NCI-H2081 treated with DMSO at 0.1 percent for 48 hours (cell line): Measurements from ENCODE around the gene PPM1L.

Experiments used
- DNase-seq: peaks from one replicate; lab custom pipeline; 2025; lab: John Stamatoyannopoulos, UW

PPM1L gene

DNA sequence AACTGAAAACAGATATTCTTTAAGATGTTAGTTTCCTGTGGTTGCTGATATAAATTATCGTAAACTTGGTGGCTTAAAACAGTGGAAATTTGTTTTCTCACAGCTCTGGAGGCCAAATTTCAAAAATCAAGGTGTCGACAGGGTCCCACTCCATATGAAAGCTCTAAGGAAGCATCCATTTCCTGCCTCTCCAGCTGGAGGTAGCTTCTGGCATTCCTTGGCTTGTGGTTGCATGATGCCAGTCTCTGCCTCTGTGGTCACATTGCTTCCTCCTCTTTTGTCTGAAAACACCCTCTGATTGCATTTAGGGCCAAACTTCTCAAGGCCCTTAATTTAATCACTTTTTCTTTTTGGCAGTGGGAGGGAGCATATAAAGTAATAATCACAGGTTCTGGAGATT is 96.8 kb downstream of the PPM1L start:
- no peak for DNase-seq

DNA sequence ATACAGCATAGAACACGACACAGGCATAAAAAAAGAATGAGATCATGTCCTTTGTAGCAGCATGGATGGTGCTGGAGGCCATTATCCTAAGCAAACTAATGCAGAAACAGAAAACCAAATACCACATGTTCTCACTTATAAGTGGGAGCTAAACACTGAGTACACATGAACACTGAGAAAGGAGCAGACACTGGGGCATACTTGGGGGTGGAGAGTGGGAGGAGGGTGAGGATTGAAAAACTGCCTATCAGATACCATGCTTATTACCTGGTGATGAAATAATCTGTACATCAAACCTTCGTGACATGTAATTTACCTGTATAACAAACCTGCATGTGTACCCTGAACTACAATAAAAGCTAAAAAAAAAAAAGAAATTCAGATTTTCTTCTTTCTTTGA is 100.4 kb downstream of the PPM1L start:
- no peak for DNase-seq

DNA sequence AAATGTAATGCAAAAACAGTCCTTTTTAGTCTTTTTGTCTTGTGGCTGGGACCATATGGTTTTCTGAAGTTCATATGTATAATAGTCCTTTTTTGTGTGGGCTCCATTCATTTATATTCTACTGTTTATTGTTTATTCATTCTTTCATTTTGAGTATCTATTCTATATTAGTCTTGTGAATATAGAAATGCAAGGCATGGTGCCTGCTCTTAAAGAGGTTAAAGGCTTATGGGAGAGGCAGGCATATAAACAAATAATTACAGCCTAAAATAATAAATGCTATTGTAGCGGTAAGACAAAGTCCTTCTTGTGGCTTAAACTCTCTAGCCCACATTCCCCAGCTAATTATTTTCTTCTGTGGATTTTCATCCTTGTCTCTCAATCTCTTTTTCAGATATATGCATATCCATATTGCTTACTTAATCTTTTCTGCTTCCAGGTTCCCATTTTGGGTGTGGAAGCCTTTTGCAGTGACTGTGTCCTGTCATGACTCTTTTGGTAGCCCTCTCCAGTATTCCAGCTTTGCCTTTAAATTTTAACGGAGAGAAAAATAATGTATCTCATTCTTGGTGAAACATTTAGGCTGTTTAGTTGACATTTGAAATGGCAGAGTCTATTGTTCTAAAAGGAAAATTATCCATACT is 101.6 kb downstream of the PPM1L start:
- DNase-seq = no peak

DNA sequence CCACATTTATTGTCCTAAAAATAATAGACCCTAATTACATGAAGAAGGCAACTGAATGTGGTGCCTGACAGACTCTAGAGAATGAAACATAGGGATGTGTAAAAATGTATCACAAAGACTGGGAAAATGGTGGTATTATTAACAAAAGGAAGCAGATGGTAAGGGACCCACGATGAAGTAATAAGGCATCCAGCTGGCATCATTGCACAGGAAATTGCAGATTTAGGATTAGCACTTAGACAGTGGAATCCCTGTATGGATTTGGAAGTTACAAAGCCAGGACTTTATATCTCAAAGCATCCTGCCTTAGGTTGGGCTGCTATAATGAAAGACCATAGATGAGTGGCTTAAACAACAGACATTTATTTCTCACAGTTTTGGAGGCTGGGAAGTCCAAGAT is 104.3 kb downstream of the PPM1L start:
- no peak for DNase-seq

DNA sequence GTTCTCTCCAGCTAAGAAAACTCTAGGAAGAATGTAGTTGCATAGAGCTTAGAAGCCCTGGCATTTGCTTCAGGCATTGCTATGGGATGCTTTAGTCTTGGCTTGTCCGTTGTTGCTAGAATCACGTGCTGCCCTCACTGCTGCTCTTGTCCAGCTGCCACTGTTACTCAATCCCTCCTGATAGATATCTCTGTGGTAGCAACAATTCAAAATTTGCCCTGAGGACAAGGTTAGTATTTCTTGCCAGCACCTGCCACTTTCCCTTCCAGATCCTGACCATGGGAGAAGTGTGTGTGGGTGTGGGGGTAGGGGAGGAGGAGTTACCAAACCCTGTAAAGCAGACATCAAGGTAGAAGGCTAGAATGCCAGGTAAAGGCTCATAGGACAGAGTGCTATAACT is 113.8 kb downstream of the PPM1L start:
- DNase-seq = no peak

DNA sequence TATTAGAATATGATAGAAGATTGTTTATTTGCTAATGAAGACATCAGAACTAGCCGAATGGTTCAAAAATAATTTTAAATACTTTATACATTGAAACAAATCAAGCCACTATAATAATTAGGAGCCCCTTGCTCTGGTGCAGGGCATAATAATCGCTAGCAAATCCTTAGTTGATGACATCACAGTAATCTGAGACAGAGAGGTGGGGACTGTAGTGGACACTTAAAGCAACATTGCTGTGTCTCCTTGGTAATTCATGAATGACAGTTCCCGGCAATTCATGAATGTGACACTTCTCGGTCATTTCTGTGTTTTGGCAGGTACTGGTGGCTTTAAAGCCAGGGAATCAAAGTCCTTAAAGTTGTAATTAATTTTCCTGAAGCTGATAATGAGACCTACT is 114.3 kb downstream of the PPM1L start:
- DNase-seq = no peak

DNA sequence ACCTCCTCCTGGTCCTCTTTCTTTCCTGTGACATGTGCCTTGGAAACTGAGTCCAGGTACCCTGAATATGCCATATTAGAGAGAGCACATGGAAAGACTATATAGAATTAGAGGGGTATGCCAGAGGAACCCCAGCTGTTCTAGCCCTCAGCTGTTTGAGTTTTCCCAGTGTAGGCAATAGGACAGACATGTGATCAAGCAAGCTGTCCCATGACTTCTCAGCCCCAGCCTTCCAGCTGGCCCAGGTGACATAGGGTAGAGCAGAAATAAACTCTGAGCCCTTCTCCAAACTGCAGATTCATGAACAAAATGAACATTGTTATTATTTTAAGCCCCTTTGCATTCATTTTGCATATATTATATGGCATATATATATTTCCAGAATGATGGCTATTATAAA is 118.7 kb downstream of the PPM1L start:
- DNase-seq = no peak

DNA sequence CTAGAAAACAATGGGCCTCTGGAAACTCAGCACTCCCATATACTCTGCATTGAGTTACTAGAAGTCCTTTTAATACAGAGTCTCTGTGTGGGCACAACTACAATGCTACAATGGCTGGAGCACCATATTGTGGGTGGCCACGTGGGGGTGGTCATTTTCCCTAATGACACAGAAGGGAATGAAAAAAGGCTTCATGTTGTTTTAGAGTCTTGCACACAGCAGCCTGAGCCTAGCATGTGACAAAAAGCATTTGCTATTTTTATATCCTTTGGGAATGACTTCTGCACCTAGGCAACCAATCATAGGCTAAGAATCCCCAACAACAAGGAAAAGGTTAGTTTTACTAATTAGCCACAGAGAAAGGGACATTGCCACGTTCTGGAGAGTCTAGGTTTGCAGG is 120.6 kb downstream of the PPM1L start:
- no peak for DNase-seq

DNA sequence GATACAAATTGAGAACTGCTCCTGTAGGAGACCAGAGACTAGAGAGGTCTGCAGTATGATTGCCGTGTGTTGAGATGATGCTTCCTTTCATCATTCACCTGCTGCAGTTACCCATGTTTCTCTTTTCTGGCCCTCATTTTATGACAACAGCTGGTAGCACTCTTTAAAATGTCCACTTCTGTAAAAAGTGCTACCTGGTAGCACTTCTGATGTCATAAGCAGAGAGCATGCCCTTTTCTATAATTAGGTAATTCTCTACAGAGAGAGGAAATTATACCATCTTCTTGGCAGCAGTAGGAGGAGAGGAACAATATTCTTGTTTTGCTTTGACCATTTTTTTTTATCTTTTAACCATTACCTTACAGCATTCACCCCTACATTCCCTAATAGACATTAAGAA is 123.8 kb downstream of the PPM1L start:
- DNase-seq = no peak

DNA sequence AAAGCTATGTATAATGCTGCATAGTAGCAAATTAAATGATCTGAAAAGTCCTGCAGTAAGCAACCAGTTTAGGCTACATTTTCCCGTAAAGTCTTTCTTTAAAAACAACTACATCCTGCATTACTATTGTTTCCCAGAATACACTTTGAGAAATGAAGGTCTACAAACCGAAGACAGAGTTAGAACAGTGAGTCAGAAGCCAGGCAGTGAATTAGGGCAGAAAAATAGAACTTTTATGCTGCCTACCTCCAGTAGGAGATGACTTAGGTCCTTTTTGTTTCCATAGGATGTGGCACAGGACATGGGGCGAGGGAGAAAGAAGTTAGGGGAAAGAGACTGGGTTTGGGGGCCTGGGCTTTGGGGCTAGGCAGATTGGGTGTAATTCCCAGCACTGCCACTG is 127.3 kb downstream of the PPM1L start:
- no peak for DNase-seq

DNA sequence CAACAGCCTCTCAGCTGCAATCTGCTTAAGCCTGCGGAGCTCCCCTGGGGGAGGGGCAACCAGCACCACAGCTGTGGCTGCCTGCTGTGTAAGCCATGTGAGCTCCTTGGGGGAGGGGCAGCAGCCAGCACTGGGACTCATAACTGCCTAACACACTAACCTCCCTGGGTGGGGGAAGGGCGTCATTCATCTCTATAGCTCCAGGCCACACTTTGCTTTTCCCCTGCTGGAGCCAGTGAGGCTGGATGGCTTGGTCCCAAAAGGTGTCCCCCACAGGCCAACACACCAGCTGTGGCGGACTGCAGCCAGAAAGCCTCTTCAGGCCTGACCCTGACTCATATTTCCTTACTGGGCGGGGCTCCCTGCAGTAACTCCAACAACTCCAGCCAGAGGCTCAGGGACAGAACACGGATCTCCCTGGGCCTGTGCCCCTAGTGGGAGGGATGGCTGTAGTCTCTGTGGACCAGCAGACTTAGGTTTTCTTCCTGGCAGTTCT is 129.8 kb downstream of the PPM1L start:
- no peak for DNase-seq

DNA sequence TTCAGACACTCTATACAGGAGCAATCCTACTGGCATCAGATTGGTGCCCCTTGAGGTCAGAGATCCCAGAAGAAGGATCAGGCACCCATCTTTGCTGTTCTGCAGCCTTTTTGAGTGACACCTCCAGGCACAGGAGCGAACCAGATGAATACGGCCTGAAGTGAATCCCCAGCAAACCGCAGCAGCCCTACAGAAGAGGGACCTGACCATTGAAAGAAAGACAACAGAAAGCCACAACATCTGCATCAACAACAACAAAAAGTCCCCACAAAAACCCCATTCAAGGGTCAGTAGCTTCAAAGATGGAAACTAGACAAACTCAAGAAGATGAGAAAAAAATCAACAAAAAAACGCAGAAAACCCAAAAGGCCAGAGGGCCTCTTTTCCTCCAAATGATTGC is 130.4 kb downstream of the PPM1L start:
- DNase-seq = no peak

DNA sequence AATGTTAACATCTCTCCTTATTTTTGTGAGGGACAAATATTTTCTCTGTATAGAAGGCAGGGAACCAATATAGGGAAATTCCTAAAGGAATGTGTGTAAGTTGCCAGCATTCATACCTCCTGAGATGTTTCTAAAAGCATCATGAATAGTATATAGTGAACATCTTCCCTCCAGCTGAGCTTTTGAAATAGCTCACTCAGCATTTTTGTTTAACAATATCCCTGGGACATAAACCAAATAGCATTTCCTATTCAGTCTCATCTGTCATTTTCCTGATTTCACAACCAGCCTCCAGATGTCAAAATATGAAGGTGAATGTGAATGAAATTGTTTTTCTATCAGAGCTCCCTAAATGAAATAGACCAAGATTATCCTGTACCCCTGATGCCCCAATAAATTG is 137.2 kb downstream of the PPM1L start:
- DNase-seq = no peak

DNA sequence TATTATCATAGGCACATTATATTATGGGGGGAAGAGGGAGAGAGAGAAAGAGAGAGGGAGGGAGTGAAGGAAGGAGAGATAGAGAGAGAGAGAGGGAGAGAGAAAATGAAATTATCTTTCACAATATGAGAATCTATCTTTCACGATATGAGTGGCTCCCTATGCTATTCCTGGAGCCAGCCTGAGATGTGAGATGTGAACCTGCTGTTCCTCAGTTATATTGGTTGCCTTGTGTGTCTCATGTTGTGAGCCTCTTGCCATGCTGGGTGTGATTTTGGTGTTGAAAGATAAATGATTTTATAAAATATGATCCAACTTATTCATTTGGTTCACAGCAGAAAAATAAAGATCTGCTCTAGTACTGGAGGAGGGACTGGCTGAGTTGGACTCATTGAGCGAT is 148.7 kb downstream of the PPM1L start:
- no peak for DNase-seq

DNA sequence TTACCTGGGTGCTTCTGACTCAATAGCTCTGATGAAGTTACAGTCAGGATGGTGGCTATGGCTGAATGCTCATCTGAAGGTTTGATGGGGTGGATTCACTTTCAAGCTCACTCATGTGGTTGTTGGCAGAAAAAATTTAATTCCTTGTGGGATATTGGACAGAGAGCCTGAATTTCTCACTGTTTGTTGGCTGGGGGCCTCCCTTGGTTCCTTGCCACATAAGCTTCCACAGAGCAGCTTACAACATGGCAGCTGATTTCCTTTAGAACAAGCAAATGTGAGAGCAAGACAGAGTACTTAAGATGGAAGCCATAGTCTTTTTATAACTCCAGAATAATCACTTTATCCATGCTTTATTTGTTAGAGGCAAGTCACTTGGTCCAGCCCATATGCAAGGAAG is 150.6 kb downstream of the PPM1L start:
- DNase-seq = no peak

DNA sequence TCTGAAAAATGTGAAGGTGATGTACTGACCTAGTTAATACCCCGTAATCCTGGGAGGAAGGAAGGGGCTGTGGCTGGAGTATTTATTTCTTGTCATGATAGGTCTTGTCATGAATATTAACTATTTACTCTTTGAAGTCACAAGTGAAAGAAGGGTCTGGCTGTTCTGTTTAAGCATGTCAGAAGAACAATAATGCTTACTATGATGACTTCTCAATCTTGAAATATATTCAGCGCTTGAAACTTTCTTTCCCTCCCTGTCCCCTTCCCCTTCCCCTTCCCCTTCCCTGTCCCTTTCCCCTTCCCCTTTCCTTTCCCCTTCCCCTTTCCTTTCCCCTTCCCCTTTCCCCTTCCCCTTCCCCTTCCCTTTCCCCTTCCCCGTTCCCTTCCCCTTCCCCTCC is 153.9 kb downstream of the PPM1L start:
- no peak for DNase-seq

DNA sequence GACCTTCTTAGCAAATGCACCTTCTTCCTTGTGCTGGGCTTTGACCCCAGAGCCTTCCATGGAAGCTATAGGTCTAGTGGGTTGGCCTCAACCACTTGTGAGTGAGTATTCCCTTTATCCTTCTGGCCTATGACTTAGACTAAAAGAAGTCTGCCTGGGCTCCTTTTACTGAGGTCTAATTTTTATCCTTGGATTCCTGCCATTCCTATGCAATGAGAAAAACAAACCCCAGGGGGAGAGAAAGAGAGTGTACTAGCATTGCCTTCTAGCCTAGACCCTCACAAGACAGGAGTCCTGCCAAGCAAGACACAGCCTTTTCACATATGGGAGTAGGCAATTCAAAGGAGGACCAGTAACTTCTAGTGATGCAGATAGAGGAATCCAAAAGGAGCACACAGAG is 155.4 kb downstream of the PPM1L start:
- DNase-seq = no peak

DNA sequence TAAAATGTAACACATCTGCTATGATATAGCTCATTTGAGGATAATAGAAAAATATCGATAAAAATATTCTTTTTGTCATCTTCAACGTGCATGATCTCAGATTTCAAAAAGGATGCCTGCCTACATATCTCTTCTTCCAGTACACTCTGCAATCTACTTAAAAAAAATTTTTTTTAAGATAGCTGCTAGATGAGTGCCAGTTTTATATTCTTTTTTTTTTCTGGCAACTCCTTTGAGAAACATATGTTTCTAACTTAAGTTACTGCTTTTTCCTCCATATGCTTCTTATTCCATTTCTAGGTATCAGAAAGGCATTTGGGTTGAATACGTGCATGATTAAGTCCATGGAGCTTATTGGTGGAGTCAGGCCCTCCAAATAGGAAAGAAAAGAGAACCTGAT is 160.4 kb downstream of the PPM1L start:
- no peak for DNase-seq

DNA sequence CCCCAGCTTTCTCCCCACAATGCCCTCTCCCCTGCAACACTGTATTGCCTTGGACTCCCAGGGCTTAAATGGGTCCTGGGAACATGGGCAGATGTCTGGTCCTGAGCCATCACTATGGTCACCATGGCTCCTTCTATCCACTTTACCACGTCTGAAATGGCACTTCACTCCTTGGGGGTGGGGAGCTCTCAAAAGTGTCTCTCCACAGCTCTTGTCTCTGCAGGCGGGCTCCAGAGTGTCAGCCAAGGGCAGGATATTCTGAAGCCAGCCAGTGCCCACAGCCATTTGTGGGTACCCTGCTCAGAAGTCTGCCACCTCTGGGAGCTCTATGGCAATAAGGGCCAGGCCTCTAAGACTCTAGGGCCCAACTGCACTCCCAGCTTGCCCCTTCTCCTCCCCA is 163.9 kb downstream of the PPM1L start:
- no peak for DNase-seq

DNA sequence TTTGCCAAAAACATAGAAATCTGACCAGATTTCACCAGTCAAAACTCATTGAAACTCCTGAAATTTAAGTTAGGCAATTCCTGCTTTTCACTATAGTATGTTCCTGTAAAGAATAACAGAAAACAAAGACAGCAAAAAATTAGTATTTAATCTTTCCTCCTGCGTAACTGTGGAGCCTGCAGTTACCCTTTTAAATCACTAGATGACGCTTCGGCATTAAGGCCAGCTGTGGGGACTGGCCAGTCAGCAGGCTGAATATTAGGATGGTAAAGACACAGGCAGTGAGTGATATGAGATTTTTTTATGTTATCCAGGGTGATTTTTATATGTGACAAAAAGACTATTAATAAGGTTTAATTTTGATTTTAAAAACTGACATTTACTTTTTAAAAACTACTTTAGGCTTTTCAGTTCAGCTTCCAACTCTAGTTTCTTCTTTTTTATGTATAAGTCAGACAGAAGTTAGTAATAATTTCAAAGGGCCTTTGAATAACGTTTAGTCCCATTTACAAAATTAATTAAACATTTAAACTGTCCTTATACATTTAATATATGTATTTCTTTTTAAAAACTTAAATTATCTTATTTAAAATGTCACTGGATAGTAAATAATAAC is 165.1 kb downstream of the PPM1L start:
- DNase-seq = peak; percentile 65

DNA sequence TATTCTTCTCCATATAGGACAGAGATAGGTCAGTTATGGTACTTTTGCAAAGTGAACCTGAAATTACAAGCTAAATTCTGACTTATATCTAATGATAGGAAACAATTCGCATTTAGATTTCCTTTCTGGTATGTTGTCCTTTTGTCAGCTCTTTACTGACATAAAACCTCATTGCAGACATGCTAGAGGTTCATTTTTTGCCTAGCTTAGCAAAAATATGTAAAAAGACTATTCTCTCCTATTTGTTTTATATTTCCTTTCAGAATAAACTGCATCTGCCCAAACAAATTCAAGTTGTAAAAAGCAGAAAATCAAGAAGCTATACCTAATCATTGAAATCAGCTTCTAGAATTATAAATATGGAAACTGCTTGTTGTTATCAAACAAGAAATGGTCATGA is 168.7 kb downstream of the PPM1L start:
- DNase-seq = no peak

DNA sequence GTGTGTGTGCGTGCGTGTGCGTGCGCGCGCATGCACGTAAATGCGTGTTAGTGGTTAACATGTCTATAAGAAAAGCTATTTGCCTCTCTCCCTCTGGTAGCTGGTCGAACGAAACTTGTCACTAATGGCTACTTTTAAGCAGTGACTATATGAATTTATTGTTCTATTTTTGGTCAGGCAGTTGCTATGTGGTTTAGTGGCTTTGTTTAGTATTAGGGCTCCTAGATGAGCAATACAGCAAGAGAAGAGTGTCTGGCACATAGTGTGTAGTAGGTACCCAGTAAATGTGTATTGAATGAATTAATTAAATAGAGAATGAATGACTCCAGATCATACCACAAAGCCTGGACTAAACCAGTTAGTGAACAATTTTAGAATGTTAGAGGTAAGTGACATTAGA is 171.6 kb downstream of the PPM1L start:
- DNase-seq = no peak

DNA sequence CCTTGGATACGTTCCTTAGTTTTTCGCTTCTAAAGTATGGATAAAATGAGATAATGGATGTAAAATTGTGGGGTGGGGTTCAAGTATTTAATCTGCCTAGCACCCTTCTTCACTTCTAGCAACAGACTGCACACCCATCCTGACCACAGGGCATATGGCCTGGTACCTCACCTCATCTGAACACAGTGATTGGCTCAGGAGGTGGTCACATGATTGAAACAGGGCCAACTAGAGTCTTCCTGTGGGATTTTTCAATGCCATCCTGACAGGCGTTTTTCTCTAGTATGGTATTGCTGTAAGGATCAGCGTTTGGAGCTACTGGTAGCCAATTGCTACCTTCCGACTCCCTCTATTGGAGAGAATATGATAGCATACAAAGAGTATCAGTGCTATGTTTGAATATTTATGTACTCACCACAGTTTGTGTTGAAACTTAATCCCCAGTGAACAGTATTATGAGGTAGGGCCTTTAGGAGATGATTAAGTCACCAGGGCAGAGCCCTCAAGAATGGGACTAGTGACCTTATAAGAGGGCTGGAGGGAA is 172.2 kb downstream of the PPM1L start:
- DNase-seq = no peak

DNA sequence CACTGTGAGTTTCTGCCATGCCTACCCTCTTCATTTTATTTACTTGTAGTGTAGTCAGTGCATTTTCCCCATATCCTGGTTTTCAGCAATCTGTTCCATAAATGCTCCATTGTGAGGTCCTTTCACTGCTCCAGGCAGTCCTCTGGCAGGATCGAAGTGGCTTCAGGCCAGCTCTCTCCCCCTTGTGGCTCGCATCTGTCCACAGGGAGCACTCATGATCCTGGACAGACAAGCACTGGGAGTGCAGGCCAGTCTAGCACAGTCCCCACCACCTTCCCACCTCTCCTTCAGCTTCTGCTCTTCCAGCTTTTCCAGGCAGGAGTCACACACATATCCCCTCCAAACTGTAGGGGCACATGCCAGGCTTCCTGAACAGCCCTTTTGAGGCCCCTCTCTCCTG is 173.6 kb downstream of the PPM1L start:
- no peak for DNase-seq
